GM18909 (cell line): ENCODE results near the gene JOSD1.

Experiments
- ATAC-seq: cut with Tn5 transposase; IDR thresholded peaks from one replicate; pipeline ENCODE4 v1.9.1; 2021; ENCODE audit warnings: mild to moderate bottlenecking; ENCODE audit not compliant: unreplicated experiment, poor library complexity

Gene JOSD1

GRCh38 chr22:38638728-38639127 is 62.0 kb downstream of the JOSD1 start:
- ATAC-seq, result no peak

GRCh38 chr22:38638216-38638615 is 62.5 kb downstream of the JOSD1 start:
- no peak for ATAC-seq
